CD4-positive, alpha-beta T cell treated with Interleukin-4 for 4 hours (primary cell): ENCODE measurements around the gene HLCS.

Experiments
- DNase-seq: peaks from one replicate; pipeline ENCODE4 v3.0.0-alpha.2; 2020

Gene HLCS

GRCh38 chr21:36735724-36736320 is 230.6 kb downstream of the HLCS start:
- DNase-seq, result no peak

- no peak for DNase-seq
Observed at GRCh38 chr21:36735201-36735515, 231.3 kb downstream of the HLCS start.

- DNase-seq, result no peak
Observed at GRCh38 chr21:36734367-36735200, 231.9 kb downstream of the HLCS start.

GRCh38 chr21:36733857-36734256 is 232.6 kb downstream of the HLCS start:
- DNase-seq, result no peak

DNA sequence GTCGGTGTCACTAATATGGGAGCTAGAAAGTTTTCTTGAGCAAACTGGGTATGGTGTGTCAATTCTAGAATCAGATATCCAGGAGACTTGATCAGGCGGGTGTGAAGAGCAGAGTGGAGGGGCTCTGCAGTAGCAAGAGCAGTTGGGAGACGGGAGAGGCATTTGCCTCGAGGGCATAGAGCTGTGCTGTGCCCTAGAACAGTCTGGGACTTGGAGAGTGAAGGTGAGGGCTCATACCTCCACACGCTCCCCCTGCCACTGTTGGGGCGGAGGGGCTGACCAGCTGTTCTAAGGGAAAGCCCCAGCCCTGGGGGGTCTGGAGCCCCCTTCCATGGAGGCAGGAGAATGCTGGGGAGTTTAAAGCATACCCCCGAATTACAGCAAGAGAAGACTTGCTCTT is 233.7 kb downstream of the HLCS start:
- no peak for DNase-seq

DNA sequence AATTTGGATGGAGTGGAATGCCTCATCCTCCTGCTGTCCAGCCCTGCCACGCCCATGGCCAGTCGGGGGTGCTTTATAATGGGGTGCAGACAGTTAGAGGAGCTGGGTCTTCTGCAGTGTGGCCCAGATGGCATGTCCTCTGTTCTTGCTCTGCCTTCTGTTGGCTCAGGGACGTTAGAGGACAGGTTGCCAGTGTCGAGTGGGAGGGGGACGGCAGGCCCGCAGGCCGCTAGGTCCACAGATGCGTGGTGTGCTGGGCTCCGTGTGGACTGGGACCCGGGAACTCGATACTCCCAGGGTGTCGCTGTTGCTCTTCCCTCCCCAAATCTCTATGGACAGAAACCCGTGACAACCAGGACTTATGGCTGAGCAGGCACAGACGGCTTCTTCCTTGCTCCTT is 234.3 kb downstream of the HLCS start:
- DNase-seq, result no peak

- no peak for DNase-seq
Observed at GRCh38 chr21:36730291-36731281, 235.9 kb downstream of the HLCS start.

DNA sequence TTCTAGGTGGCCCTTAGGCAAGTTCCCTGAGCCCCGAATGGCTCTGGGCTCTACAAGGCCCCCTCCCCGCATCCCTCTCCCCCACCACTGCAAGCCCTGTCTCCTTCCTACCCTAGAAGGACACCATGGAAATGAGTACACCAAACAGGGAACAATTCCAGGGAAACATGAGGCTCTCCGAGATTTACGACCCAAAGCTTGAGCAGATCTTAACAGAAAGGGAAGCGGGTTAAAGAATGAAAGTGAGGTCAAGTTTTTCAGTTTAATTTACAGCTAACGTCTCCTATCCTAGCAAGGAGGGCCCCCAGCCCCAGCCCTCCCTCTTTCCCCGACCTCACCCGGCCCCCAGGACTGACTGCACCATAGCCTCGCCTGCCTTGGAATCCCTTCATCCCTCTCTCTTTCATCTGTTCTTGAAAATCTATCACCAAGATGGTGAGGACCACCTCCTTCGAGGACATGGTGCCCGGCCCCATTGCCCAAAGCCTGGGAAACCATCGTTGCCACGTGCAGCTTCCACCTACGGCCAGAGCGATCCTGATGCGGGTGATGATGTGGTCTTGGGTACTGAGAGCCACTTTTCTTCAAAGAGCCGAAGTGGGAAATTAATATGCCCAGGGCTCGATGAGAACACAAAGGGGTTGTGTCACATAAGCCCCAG is 237.0 kb downstream of the HLCS start:
- no peak for DNase-seq

GRCh38 chr21:36728371-36729111 is 237.9 kb downstream of the HLCS start:
- no peak for DNase-seq

GRCh38 chr21:36727866-36728265 is 238.6 kb downstream of the HLCS start:
- no peak for DNase-seq

GRCh38 chr21:36725793-36726386 is 240.6 kb downstream of the HLCS start:
- DNase-seq, result no peak

DNA sequence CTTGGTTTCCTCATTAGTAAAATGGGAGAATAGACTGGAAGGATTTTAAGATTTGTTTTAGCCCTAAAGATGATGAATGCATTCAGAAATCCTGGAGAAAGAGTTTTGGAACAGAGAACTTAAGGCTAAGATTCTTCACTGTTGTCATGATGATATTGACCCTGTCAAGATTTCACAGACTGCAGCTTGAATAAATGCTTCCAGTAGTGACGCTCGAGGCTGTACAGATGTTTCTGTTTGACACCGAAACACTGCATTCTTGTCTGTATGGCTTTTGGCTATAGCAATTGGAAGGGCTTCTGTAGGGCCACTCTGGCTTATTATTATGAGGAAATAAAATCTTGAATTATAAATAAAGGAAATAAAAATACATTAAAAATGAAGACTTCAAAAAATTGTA is 241.8 kb downstream of the HLCS start:
- DNase-seq, result no peak

DNA sequence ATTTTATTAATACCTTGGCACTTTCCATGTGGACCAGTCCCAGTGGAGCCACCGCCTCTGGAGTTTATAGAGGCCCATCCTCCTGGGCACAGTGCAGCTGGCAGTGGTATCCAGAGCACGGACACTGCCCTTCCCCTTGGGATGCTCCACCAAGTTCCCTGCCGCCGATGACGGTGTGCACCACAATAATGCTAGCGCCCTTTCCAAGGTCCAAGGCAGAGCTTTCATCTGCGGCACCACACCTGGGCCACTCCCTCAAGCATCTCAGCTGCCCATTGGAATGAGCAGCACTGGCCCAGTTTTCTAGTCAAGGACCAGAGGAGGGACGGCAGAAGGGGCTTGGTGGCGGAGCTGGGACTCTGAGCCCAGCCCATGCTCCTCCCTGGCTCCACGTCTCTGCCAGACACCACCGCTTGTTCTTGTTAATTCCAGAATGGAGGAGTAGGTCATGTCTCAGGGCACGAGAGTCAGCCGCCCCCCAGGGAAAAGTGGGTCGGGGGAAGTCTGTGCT is 243.0 kb downstream of the HLCS start:
- DNase-seq, result no peak

- DNase-seq, result no peak
Observed at GRCh38 chr21:36722370-36723368, 243.8 kb downstream of the HLCS start.

- DNase-seq, result no peak
Observed at GRCh38 chr21:36721817-36722216, 244.7 kb downstream of the HLCS start.

DNA sequence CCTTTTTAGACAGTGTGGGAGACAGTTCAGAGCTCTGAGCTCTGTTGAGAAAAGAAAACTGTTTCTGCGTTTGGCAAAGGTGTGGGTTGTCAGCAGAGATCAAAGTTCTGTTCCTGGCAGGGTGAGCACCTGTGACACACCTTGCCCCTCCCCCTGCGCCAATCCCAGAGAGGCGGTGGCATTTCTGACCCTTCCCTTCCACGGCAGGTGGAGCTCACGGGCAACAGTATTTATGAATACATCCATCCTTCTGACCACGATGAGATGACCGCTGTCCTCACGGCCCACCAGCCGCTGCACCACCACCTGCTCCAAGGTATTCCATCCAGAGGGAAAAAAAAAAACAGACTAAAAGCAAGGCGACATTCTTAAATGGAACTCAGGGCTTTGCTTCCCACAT is 246.9 kb downstream of the HLCS start:
- no peak for DNase-seq

DNA sequence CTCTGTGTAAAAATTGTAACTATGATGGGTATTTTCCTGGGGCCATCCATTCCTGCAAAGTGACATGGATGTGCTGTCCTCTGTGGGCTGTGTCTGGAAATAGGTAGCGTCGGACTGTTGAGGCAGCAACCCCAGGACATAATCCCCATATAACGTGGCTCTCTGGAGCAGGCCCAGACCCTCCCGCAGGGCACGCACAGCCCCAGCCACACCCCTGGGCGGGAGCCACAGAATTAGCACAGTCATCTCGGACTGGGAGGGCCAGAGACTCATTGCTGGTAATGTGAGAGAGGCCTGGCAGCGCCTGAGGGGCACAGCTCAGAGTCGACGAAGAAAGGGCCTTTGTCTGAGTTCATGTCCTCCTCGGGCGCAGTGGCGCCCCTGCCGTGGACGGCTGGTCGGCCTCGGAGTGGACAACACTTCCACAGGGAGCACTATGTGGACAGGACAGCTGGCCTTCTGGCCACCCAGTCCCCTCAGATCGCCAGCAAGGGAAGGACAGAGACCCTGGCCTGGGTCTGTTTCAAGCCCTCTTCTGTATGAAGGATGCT is 247.4 kb downstream of the HLCS start:
- DNase-seq, result no peak

DNA sequence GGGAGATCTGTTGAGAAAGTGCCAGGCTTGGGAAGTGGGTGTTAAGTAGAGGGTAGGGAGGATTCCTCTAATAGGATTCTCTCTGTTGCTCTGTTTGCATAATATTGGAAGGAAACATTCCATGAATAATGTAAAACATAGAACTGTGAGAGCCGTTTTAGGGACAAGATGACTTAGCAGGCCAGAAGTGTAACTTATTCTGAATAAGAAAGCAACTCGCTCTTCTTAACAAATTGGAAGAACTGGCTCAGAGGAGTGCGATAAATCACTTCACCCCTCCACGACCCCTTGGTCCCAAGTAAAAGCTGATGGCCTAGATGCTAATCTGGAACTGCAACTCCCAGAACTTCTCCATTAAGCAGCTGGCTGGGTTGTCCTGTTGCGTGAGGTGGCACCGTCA is 248.5 kb downstream of the HLCS start:
- DNase-seq, result no peak

- DNase-seq, result no peak
Observed at GRCh38 chr21:36716836-36717235, 249.6 kb downstream of the HLCS start.

- DNase-seq, result no peak
Observed at GRCh38 chr21:36716387-36716786, 250.1 kb downstream of the HLCS start.
